ENCODE data around the gene NFIA.

- no peak for TF ChIP-seq POLR2AphosphoS5 (IDR thresholded peaks at IDR 0.05; ENCODE audit: borderline replicate concordance, low read depth, low read length)
- TF ChIP-seq EZH2 (IDR thresholded peaks at IDR 0.05) = no peak
Observed at GRCh38 chr1:61370177-61370912, 288.0 kb downstream of the NFIA start.
